Effector memory CD8-positive, alpha-beta T cell (primary cell): ENCODE data around the gene ROR2.
A peak's percentile ranks its signal among the peaks of the same experiment; 100 is the strongest.

Experiments
- ATAC-seq: fragments of 150-1000 bp; cut with Tn5 transposase; replicated peaks from 2 replicates; pipeline ENCODE4 v1.10.0; 2021; ENCODE audit warnings: mild to moderate bottlenecking, moderate library complexity
- DNase-seq, 3 experiments: peaks; one replicate each; pipeline ENCODE4 v3.0.0; 2021
- H3K27ac Mint-ChIP-seq, 2 donors: one replicate each; pipeline ENCODE4 v1.8.0; 2022; ENCODE audit warnings: mild to moderate bottlenecking in 2 of 2, mixed read lengths in 2 of 2, moderate library complexity in 2 of 2
- H3K27me3 Mint-ChIP-seq, 2 donors: one replicate each; pipeline ENCODE4 v1.8.0; 2022; ENCODE audit warnings: mixed read lengths in 2 of 2
- H3K36me3 Mint-ChIP-seq: one replicate; pipeline ENCODE4 v1.8.0; 2022; ENCODE audit warnings: mild to moderate bottlenecking, moderate library complexity, mixed read lengths; ENCODE audit not compliant: insufficient read depth
- H3K4me1 Mint-ChIP-seq, 2 donors: one replicate each; pipeline ENCODE4 v1.8.0; 2022; ENCODE audit warnings: low read depth in 2 of 2, mixed read lengths in 2 of 2
- H3K4me3 Mint-ChIP-seq, 2 donors: one replicate each; pipeline ENCODE4 v1.8.0; 2022; ENCODE audit warnings: mild to moderate bottlenecking in 2 of 2, mixed read lengths in 2 of 2, moderate library complexity in 2 of 2
- H3K9me3 Mint-ChIP-seq, 2 donors: one replicate each; pipeline ENCODE4 v1.8.0; 2022; ENCODE audit warnings: mixed read lengths in 2 of 2

Gene ROR2

DNA sequence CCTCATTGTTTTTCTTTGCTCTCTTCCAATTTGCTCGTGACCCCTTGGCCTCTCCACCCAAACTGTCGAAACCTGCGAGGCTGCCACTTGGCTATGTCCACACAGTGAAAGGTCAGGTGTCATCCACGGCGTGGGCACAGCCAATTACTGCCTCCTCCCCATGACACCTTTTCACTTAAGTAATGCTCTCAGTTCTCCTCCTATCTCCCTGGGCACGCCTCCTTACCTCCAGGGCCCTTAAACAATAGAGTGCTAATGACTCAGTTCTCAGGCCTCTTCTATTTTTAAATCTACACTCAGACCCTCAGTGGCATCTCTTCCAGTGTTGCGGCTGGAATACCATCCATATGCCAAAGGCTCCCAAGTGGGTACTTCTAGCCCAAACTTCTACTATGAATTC lies 256.8 kb downstream of the ROR2 start:
- H3K27me3 Mint-ChIP-seq, result peaks cover 0 to 9% of the 10 kb centered on the region in 2 donors
- peaks cover 8 to 31% of the 10 kb centered on the region in 2 donors for H3K4me1 Mint-ChIP-seq
- no peak for ATAC-seq
- H3K9me3 Mint-ChIP-seq, result no peaks in the 10 kb centered on the region
- H3K27ac Mint-ChIP-seq, result peak overlapping the region in 1 of 2 donors; percentile 3
- peaks cover 7% of the 10 kb centered on the region for H3K36me3 Mint-ChIP-seq
- peak overlapping the region in 1 of 2 donors; percentile 6 for H3K4me3 Mint-ChIP-seq
- DNase-seq, result no peak

DNA sequence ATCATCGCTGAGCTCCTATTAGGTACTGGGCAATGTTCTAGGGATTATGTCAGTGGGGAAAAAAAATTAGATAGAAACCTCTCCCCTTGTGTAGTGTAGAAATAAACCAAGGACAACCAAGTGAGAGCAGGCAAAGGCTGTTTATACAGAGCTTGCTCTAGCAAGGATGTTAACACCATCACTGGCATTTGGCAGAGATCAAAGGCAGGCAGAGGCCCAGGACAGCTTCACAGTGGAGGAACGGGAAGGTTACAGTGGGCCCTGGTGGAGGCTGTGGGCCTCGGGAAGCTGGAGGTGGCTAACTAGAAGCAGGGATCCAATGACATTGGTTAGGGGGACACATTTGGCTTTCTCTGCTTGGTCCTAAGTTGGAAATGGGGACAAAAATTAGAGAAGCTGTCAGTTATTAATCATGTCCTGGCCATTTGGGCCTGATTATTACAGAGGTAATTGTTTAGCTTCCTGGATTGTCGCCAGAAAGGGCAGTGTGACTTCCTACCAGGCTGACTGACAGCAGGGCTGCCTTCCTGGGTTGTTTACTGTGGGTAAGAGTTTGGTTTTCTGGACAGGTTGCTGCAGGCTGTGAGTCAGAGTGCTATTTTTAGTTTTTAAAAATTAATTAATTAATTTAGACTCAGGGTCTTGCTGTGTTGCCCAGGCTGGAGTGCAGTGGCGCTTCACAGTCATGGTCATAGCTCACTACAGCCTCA lies 259.3 kb downstream of the ROR2 start:
- no peaks in the 10 kb centered on the region for H3K9me3 Mint-ChIP-seq
- DNase-seq, result no peak
- H3K27me3 Mint-ChIP-seq, result peaks cover 0 to 5% of the 10 kb centered on the region in 2 donors

DNA sequence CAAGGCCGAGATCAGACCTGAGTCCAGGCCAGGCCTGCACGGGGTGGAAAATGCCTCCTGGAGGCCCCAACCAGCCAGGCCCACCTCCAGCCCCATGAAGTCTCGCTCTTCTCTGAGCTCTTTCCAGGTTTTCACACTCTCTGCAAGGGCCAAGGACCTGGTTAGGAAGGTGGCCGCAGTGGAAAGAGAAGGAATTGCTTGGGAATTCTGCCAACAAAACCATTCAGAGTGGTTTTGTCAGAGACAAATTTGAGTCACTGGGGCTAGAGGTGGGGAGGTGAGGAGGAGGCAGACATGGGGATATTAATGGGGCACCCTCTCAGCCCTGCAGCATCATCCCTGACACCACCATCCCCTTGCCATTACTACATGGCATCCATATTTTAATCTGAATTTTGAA lies 261.0 kb downstream of the ROR2 start:
- ATAC-seq, result no peak
- peaks cover 3% of the 10 kb centered on the region for H3K36me3 Mint-ChIP-seq
- peaks cover 5 to 18% of the 10 kb centered on the region in 2 donors for H3K4me1 Mint-ChIP-seq
- H3K4me3 Mint-ChIP-seq, result no peak overlapping the region
- H3K27me3 Mint-ChIP-seq, result peaks cover 0 to 5% of the 10 kb centered on the region in 2 donors
- DNase-seq, result no peak
- H3K9me3 Mint-ChIP-seq, result no peaks in the 10 kb centered on the region
- H3K27ac Mint-ChIP-seq, result no peak overlapping the region

More for the DNA sequence above, 259.3 kb downstream of the ROR2 start:
- Mint-ChIP-seq H3K36me3 (peaks cover 7% of the 10 kb centered on the region), H3K4me1 (peaks cover 5 to 27% of the 10 kb centered on the region in 2 donors), H3K4me3 (peak overlapping the region in 1 of 2 donors; percentile 25), H3K27ac (peak overlapping the region in 1 of 2 donors; percentile 75)
- no peak for ATAC-seq

DNA sequence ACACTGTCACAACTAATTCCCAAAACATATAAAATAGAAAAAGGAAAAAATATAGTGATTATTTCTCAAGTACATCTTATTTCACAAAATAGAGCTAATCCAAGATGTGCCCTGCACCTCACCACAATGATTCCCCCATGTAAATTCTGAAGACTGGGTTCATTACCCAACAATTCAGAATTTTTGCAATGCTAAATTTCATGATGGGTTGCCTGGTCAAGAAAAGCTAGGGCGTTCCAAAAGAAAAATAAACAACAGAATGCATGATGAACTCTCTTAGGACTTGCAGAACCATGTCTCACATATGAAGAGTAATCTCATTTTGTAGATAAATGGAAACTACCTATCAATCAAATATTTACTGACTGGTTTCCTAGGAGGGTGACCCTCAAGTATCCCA lies 266.8 kb downstream of the ROR2 start:
- DNase-seq (no peak), ATAC-seq (no peak)
- H3K27ac Mint-ChIP-seq, result no peak overlapping the region
- H3K4me3 Mint-ChIP-seq, result no peak overlapping the region
- H3K4me1 Mint-ChIP-seq, result peaks cover 0 to 4% of the 10 kb centered on the region in 2 donors
- H3K9me3 Mint-ChIP-seq, result no peaks in the 10 kb centered on the region
- peaks cover 23 to 31% of the 10 kb centered on the region in 2 donors for H3K27me3 Mint-ChIP-seq
- H3K36me3 Mint-ChIP-seq, result no peaks in the 10 kb centered on the region

DNA sequence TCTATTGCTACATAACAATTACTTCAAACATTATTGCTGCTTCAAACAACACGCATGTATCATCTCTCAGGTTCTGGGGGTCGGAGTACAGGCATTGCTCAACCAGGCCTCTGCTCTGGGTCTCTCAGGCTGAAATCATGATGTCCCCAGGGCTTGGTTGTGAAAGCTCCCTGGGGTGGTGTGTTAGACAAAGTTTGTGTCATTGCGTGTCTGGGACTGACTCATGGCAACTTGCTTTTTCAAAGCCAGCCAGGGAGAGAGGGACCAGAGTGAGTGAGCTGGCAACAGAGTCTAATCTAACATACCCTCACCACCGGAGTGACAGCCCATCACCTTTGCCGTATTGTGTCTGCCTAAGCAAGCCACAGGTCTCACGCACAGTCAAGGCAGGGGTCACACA lies 267.2 kb downstream of the ROR2 start:
- Mint-ChIP-seq H3K27me3 (peaks cover 28 to 34% of the 10 kb centered on the region in 2 donors), H3K27ac (no peak overlapping the region), H3K9me3 (no peaks in the 10 kb centered on the region), H3K36me3 (no peaks in the 10 kb centered on the region), H3K4me1 (peaks cover 0 to 4% of the 10 kb centered on the region in 2 donors), H3K4me3 (no peak overlapping the region)
- ATAC-seq, result no peak
- no peak for DNase-seq

DNA sequence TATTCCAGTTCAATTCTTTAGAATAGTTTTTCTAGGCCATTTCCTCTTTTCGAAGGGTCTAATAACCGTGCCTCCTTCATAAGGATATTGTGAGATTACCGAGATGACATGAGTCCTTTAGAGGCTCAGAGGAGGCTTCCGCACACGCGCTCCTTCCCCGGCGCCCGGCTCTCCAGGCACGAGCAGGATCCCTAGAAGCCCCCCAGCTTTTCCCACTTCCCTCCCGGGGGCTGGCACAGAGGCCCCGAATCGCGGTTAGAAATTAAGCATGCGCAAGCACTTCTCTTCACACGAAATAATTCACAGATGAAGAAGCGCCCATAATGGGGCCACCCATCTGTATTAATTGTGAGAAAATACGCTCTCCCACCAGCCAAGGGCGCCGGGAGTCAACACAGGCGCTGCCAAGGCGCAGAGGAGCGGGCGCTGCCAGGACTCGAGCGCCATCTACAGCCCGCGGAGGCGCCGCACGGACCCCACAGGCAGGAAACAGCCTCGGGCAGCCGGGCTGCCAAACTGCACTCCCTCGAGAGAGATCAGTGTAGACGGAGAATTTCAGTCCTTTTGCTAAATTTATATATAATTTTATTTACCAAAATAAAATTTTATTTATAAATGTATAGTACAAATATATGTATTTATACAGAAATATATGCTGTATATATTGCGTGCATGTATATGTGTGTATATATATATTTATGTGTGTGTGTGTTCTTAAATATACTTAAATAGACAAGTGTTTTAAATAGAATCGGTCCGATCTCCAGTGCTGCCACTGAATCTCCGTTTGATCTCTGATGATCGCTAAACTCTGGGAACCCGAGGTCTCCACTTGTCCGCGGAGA lies 268.3 kb downstream of the ROR2 start:
- ATAC-seq, result peak; percentile 100
- peaks cover 0 to 4% of the 10 kb centered on the region in 2 donors for H3K4me1 Mint-ChIP-seq
- DNase-seq, result peak; percentile 64 to 72 (median 67)
- no peak overlapping the region for H3K27ac Mint-ChIP-seq
- peak overlapping the region; percentile 55 to 75 for H3K4me3 Mint-ChIP-seq
- peaks cover 34 to 39% of the 10 kb centered on the region in 2 donors for H3K27me3 Mint-ChIP-seq
- no peaks in the 10 kb centered on the region for H3K9me3 Mint-ChIP-seq
- H3K36me3 Mint-ChIP-seq, result no peaks in the 10 kb centered on the region

DNA sequence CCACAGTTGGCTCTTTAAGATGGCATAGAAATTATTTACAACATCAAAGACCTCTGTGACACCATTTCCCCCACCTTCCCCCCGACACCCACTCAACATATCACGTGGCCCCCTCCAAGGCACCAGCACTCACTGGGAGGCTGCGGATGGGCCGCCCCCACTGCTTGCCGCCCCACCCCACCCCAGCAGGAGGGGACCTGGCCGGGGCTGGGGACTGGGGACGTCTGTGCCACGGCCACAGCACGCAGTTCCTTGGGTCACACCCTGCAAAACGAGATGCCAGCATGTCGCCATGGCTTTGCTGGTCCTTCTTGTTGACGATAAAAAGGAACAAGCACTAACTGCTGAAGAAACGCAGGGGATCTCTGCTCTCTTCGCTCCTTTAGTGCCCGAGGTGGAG lies 269.0 kb downstream of the ROR2 start:
- no peak overlapping the region for H3K27ac Mint-ChIP-seq
- H3K4me1 Mint-ChIP-seq, result peaks cover 0 to 4% of the 10 kb centered on the region in 2 donors
- H3K4me3 Mint-ChIP-seq, result no peak overlapping the region
- DNase-seq, result no peak
- H3K27me3 Mint-ChIP-seq, result peaks cover 34 to 45% of the 10 kb centered on the region in 2 donors
- H3K9me3 Mint-ChIP-seq, result no peaks in the 10 kb centered on the region
- ATAC-seq, result no peak
- H3K36me3 Mint-ChIP-seq, result no peaks in the 10 kb centered on the region

DNA sequence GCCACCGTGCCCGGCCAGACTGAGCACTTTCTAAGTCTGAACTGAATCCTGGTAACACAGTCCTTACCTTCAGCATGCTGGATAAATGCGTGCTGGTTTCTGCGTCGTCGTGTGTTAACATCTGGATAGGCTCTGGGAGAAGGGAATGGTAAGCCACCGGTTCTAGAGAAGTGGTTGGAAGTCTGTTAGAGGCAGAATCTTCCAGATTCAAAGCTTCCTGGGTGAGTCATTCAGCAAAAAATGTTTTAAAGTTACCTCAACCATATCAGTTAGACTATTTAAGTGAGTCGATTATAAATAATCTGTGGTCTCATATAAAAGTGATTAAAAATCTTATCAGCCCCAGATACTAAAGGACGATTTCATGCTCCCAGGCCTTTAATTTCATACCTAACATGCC lies 269.9 kb downstream of the ROR2 start:
- no peak for DNase-seq
- Mint-ChIP-seq H3K9me3 (no peaks in the 10 kb centered on the region), H3K36me3 (no peaks in the 10 kb centered on the region), H3K27ac (no peak overlapping the region), H3K4me1 (peaks cover 0 to 4% of the 10 kb centered on the region in 2 donors), H3K4me3 (no peak overlapping the region), H3K27me3 (peaks cover 34 to 48% of the 10 kb centered on the region in 2 donors)
- ATAC-seq, result no peak

DNA sequence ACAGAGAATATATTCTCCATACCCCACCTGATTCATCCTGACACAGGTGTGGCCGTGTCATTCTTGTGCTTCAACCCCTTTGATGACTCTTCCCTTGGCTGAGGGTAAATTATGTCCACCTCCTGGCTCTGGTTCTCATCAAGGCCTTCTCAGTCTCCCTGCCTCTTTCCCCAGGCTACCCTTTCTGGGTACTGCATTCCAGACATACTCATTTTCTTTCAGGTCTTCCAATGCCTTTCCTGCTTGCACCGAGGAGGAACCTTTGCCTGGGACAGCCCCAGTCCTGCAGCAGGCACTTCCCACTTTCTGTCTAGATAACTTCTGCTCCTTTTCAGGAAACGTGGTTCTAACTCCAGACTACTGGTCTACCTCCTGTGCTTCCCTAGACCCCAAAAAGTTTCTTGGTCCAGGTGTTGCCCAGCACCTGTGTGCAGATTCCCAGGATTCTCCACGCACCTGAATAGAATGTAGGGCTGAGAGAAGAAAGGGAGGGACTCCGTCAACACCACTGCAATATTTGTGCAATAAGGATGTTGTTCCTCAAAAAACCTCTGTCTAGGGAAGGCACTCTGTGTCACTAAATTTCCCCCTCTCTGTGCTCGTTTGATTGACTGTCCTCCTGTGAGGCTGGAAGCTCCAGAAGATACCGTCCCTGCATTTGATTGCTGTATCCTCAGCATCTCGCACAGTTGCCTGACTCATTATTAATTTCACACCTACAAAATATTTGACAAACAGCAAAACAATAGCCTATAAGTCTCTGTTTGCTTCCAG lies 271.0 kb downstream of the ROR2 start:
- H3K27me3 Mint-ChIP-seq, result peaks cover 34 to 48% of the 10 kb centered on the region in 2 donors
- ATAC-seq, result no peak

DNA sequence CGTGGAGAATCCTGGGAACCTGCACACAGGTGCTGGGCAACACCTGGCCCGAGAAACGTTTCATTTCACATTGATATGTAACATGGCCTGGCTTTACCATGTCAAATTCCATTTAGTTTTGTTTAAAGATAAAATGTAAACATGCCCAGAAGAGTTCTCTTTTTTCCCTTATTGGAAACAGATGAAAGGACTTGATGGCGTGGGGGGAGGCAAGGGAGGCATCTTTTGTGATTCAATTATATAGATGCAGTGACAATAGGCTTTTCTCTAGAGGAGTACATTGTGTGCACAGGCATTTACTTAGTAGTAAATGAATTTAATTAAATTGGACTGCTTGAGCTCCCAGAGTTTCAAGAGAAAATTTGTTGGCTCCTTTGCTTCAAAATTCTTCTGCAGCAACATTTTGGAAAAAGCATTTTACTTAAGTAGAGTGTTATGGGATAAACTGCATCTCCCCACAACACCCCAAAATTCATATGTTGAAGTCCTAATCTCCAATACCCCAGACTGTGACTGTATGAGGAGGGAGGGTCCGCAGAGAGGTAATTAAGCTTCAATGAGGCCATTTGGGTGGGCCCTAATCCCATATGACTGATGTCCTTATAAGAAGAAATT lies 272.1 kb downstream of the ROR2 start:
- ATAC-seq (no peak), DNase-seq (no peak)
- Mint-ChIP-seq H3K9me3 (no peaks in the 10 kb centered on the region), H3K27me3 (peaks cover 34 to 56% of the 10 kb centered on the region in 2 donors), H3K36me3 (no peaks in the 10 kb centered on the region), H3K27ac (no peak overlapping the region), H3K4me3 (no peak overlapping the region), H3K4me1 (peaks cover 0 to 4% of the 10 kb centered on the region in 2 donors)

More for the DNA sequence above, 271.0 kb downstream of the ROR2 start:
- no peak overlapping the region for H3K27ac Mint-ChIP-seq
- H3K4me3 Mint-ChIP-seq, result no peak overlapping the region
- DNase-seq, result no peak
- H3K4me1 Mint-ChIP-seq, result peaks cover 0 to 4% of the 10 kb centered on the region in 2 donors
- H3K36me3 Mint-ChIP-seq, result no peaks in the 10 kb centered on the region
- H3K9me3 Mint-ChIP-seq, result no peaks in the 10 kb centered on the region

DNA sequence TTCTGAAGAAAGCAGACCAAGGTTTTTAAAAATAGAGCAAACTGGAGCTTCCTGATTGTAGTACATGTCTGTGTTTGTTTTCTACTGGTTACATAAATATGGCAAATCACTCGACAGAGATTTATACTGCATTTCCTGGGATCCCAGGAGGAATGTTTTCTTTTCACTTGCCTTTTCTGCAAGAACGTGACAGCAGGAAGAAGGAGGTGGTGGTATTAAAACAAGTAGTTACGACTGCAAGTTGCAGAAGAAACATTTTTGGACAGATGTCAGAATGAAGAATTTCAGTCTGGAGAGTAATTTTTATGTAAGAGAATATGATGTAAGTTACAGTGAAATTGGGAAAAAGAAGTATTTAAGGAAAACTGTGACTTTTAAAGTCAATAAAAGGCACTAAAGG lies 272.7 kb downstream of the ROR2 start:
- DNase-seq, result no peak
- Mint-ChIP-seq H3K27me3 (peaks cover 38 to 54% of the 10 kb centered on the region in 2 donors), H3K36me3 (no peaks in the 10 kb centered on the region), H3K9me3 (no peaks in the 10 kb centered on the region), H3K27ac (no peak overlapping the region), H3K4me3 (no peak overlapping the region), H3K4me1 (peaks cover 0 to 4% of the 10 kb centered on the region in 2 donors)
- ATAC-seq, result no peak

DNA sequence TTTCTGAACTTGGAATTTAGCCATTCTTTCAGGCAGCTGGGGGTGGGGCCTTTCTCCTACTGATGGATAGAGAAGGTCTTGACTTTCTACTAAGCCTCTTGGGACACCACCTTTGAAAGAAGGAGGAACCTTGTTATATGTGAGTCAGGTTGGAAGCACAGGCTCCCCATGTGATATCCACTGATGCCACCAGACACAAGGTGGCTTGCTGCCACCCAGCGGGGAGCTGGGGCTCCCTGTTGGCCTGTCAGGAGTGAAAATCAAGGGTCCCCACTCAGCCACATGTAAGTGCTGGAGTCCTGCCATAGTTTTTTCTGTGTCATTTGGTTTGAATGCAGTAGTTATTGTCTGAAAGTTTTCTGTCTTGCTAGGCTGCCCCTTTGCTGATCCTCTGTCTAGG lies 274.0 kb downstream of the ROR2 start:
- ATAC-seq, result no peak
- DNase-seq, result no peak
- H3K9me3 Mint-ChIP-seq, result no peaks in the 10 kb centered on the region
- H3K4me1 Mint-ChIP-seq, result no peaks in the 10 kb centered on the region
- no peaks in the 10 kb centered on the region for H3K36me3 Mint-ChIP-seq
- no peak overlapping the region for H3K27ac Mint-ChIP-seq
- H3K4me3 Mint-ChIP-seq, result no peak overlapping the region
- H3K27me3 Mint-ChIP-seq, result peaks cover 31 to 63% of the 10 kb centered on the region in 2 donors

DNA sequence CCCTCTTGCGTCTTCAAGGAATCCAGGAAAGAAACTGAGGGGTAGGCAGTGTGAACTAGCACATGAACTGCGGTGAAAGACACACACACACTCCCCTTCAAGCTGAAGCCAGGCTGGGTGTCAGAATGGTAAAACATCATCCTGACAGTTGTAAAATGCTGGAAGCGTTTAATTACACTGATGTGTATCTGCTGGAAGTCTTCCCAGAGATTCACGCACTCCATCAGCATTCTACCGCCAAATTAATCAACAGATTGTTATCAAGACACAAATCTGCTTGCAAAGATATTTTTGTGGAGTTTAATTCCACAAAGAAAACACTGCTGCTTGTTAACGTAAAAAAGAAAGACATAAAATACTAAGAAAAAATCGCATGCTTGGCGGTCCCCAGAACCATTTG lies 285.4 kb downstream of the ROR2 start:
- ATAC-seq (no peak), DNase-seq (no peak)
- Mint-ChIP-seq H3K27ac (no peak overlapping the region), H3K27me3 (peaks cover 13 to 19% of the 10 kb centered on the region in 2 donors), H3K9me3 (no peaks in the 10 kb centered on the region), H3K4me3 (no peak overlapping the region), H3K4me1 (no peaks in the 10 kb centered on the region), H3K36me3 (no peaks in the 10 kb centered on the region)
